ENCODE data around the gene FYCO1.

The FYCO1 gene

DNA sequence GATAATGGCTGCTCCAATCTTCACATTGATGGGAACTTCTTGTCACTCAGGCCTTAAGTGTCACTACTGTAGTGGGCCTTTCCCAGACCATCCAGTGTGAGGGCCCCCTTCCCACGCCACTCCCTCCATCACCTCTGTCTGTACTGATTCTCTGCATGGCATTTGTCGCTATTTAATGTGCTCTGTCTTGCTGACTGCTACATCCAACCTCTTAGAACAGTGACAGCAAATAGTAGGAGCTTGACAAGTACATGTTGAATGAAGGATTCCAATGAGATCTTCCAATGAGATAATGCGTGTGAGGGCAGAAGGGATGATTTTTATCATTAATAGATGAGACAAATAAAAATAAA is 114.9 kb downstream of the FYCO1 start:
- FAIRE-seq = no peak

DNA sequence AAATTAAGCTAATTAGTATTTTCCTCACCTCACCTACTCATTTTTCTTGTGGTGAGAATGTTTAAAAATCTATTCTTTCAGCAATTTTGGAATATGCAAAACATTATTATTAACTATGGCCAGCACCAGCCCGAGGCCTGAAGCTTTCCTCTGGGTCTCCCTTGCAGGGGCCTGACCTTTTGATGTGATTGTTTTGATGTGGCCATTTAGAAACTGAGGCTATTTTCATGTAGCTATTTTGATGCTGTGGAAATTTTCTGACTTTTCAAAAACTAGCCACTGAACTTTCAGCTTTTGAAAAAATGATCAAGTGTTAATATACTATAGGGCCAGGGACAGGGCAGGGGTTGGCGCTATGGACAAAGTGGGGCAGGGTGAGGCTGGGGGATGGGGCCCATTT is 117.5 kb downstream of the FYCO1 start:
- no peak for FAIRE-seq

DNA sequence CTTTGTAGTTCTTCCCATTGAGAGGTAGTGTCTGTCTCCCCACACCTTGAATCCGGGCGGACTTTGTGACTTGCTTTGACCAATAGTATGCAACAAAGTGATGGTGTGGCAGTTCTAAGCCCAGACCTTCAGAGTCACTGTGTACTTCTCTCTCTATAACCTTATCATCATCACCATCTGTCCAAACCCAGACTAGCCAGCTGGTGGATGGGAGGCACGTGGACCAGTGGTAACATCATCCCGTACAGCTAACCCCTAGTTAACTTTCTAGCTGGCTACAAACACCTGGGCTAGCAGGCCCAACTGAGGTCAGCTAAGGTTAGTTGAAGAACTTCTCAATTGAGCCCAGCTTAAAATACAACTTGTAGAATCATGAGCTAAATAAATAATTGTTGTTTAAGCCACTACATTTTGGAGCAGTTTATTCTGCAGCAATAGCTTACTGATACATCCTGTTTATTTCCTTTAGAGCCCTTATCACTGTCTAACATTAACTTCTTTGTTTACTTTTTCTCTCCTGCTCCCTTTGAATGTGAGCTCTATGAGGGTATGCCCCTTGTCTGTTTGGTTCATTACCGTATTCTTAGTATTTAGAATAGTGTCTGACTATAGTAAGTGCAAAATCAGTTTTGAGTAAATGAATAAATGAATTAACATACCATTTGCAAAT is 120.8 kb downstream of the FYCO1 start:
- no peak for FAIRE-seq

DNA sequence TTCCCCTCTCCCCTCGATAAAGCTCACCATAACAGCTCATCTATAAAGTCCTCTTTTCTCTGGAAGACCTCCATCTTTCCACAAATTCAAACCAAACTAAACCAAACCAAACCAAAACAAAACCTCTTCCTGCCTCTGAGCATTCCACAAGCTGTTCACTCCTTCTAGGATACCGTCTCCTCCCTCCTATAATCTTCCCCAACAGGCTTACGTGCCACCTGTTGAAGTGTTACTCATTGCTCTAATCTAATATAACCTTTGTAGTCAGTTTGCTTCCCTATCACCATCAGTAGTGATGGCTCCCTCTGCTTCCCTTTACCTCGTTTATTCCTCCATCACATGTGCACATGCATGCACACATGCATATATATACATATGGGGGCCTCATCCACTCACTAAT is 122.0 kb downstream of the FYCO1 start:
- FAIRE-seq = no peak

DNA sequence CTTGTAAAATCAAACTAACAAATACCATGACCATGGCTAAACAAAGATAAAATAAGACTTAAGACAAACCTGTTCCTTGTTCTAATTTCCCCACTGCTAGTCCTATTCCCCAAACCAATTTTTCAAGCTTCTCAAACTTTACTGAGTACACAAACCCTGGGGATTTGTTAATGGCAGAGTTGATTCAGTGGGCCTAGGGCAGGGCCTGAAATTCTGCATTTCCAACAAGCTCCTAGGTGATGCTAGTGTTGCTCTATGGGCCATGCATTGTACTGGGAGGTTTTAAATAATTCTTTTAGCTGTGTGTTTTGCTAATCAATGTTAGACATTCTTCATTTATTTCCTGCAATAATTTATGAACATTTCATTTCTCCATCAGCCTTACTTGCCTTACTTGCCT is 122.6 kb downstream of the FYCO1 start:
- FAIRE-seq = no peak

DNA sequence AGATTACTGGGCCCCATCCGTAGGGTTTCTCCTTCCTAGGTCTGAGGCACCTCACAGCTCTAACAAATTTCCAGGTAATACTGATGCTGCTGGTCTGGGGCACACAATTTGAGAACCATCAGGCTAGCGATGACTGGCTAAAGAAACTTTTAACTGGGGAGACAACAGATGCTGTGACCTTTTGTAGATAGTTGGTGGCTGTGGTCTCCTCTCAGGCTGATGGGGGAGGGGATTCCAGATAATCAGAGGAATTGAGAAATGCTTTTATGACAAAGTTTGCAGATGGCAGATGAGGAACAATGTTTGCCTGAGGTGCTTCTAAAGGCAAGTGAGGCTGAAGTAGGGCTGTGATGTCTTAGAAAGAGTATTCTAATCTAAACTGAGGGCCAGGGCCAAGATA is 123.1 kb downstream of the FYCO1 start:
- FAIRE-seq = no peak

DNA sequence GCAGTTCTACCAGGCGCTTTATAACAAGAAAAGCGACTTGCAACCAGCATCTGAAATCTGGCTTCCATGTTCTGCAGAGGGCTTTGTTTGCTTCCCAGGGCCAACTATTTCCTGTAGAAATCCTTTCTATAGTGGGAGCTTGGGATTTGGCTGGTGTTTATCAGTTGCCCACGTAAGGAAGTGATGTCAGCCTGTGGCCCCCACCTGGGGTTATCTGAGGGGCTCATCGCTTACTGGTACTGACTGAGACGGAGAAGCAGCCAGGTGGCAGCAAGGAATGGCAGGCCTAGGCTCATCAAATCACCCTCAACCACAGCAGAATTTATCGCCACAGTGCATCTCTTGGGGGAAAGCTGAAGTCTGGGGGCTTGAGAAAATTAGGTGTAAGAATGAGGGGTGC is 123.8 kb downstream of the FYCO1 start:
- no peak for FAIRE-seq

DNA sequence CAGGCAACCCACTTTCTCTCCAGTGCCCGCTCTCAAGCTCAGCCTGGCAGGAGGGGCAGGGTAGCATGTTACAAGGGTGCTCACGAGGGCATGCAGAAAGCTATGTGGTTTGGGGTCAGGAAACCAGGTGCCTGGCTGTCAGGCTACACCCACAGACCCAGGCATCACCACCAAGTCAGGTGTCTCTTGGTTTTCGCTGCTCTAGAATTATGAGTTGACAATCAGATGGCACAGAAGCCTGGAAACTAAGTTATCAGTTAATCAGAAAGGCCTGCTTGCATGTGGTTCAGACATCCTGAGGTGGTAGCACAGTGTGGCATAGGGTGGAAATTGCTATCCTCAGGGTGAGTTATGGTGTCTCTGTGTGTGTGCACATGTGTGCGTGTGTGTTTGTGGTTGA is 125.5 kb downstream of the FYCO1 start:
- FAIRE-seq = no peak

DNA sequence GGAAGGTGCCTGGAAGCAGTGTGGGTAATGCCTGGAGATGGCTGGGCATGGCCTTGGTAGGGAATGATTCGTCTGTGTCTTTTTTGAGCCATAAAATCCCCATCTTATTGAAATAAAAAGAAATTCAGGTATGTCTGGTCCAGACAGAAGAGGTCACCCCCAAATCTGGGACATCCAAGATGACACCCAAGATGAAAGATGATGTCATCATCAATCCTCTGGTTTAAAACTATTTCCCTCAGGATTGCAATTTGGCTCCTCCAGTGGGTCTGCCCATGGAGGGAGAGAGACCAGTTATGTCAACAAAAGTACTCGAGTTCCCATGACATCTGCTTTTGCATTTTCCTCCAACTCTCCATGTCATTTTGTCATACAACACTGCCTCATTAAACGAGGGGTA is 126.0 kb downstream of the FYCO1 start:
- FAIRE-seq = no peak

DNA sequence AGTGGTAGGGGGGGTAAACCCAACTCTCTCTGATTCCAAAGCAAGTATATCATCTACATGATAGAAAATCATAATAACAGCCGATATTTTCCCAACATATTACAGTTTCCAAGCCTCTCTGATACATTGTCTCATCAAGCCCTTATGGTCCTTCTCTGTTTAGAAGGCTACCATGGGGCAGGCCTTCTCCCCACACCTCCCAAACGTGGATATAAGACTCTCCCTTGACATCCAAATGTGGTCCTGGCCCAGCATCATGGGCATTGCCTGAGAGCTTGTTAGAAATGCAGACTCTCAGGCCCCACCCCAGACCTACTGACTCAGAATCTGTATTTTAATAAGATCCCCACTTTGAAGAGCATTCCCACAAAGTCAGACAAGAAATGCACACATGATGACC is 127.0 kb downstream of the FYCO1 start:
- FAIRE-seq = no peak

DNA sequence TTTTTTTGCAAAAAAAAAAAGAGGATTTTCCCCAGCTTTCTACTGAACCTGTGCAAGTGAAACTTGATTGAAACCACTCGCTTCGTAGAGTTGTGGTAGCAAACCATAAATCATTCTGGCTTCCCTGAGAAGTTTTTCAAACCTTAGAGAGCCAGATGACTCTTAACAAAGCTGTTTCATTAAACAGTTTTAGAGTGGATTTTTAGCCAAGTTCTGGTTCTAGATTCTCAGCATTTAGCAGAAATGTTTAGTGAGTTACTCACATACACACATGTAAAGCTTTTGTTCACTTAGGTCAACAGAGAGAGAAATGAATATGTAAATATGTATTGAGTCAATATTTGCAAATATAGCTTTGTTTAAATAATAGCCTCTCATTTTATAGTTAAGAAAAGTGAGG is 127.4 kb downstream of the FYCO1 start:
- FAIRE-seq = no peak
